Mesendoderm (in vitro differentiated cells): ENCODE results near the gene SF3B1.
A peak's percentile ranks its signal among the peaks of the same experiment; 100 is the strongest.

Experiments used
- DNase-seq: peaks from one replicate; pipeline ENCODE4 v3.0.0; 2013
- H2AK5ac ChIP-seq: 2 replicates; pipeline ENCODE4 v1.6.1; 2013; ENCODE audit warnings: low read length, inconsistent platforms
- H2BK120ac ChIP-seq: 2 replicates; pipeline ENCODE4 v1.6.1; 2013; ENCODE audit warnings: low read depth, mild to moderate bottlenecking, low read length, moderate library complexity, mixed read lengths
- H2BK15ac ChIP-seq: replicated peaks from 2 replicates; pipeline ENCODE4 v1.6.1; 2013; ENCODE audit warnings: low read depth, mild to moderate bottlenecking, moderate library complexity
- H2BK5ac ChIP-seq: 2 replicates; pipeline ENCODE4 v1.6.1; 2013; ENCODE audit warnings: low read length, inconsistent platforms
- H3K18ac ChIP-seq: 2 replicates; pipeline ENCODE4 v1.6.1; 2013; ENCODE audit warnings: mild to moderate bottlenecking, low read length, mixed read lengths
- H3K23ac ChIP-seq: one replicate; pipeline ENCODE4 v1.6.1; 2013; ENCODE audit warnings: low read length
- H3K27ac ChIP-seq: 2 replicates; pipeline ENCODE4 v1.5.1; 2013; ENCODE audit warnings: low read depth, mild to moderate bottlenecking, inconsistent platforms, low read length, moderate library complexity
- H3K27me3 ChIP-seq: 2 replicates; pipeline ENCODE4 v1.6.1; 2013; ENCODE audit warnings: low read length, control low read depth, mild to moderate bottlenecking, inconsistent platforms; ENCODE audit not compliant: insufficient read depth, poor library complexity
- H3K36me3 ChIP-seq: 2 replicates; pipeline ENCODE4 v1.6.1; 2013; ENCODE audit warnings: low read length, inconsistent platforms; ENCODE audit not compliant: control insufficient read depth, insufficient read depth
- H3K4ac ChIP-seq: one replicate; pipeline ENCODE4 v1.6.1; 2013; ENCODE audit warnings: low read depth, mild to moderate bottlenecking, low read length, moderate library complexity
- H3K4me1 ChIP-seq: 2 replicates; pipeline ENCODE4 v1.6.1; 2013; ENCODE audit warnings: low read depth, low read length, inconsistent platforms; ENCODE audit not compliant: control insufficient read depth
- H3K4me2 ChIP-seq: 2 replicates; pipeline ENCODE4 v1.6.1; 2013; ENCODE audit warnings: low read length
- H3K4me3 ChIP-seq: 2 replicates; pipeline ENCODE4 v1.5.1; 2013; ENCODE audit warnings: mild to moderate bottlenecking, low read length
- H3K56ac ChIP-seq: one replicate; pipeline ENCODE4 v1.6.1; 2013; ENCODE audit warnings: low read length
- H3K79me1 ChIP-seq: 2 replicates; pipeline ENCODE4 v1.6.1; 2013; ENCODE audit warnings: low read length, inconsistent platforms
- H3K79me2 ChIP-seq: 2 replicates; pipeline ENCODE4 v1.6.1; 2013; ENCODE audit warnings: mild to moderate bottlenecking, low read length; ENCODE audit not compliant: control insufficient read depth, insufficient read depth
- H3K9ac ChIP-seq: 2 replicates; pipeline ENCODE4 v1.6.1; 2013; ENCODE audit warnings: low read length, inconsistent platforms
- H4K5ac ChIP-seq: one replicate; pipeline ENCODE4 v1.6.1; 2013; ENCODE audit warnings: low read length
- H4K8ac ChIP-seq: one replicate; pipeline ENCODE4 v1.6.1; 2013; ENCODE audit warnings: low read depth, mild to moderate bottlenecking, control low read depth, low read length, moderate library complexity
- WGBS: extraction: QIAGEN DNeasy Blood & Tissue Kit; methylation state at CpG from one replicate; pipeline ENCODE4 v1.1.7; 2013; ENCODE audit warnings: low lambda C conversion rate, missing lambda C conversion rate; ENCODE audit not compliant: insufficient coverage; ENCODE audit errors: extremely low coverage; 5-methylcytosine and 5-hydroxymethylcytosine counted together

The SF3B1 gene

DNA sequence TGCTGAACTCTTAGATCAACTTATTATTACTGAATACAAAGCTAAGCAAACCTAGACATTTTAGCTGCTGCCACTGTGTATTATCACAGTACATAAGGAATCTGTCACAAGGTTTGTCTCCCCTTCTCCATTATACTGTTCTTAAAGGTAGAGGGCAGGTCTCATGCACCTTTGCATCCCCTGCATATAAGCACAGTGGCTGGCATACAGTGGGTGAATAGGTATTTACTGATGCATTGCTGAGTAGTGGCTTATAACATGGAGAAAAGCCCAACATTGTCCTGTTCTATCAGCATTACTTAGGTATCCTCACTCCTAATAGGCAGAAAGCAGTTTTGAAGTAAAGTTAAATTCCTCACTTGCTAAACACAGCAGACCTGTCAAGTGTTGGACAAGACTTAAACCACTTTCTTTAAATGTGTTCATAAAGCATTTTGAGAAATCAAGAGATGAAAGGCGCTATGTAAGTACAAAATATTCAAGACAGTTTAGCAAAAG is 43.6 kb downstream of the SF3B1 start:
- Histone ChIP-seq H3K36me3 (peaks cover 7% of the 10 kb centered on the region), H2AK5ac (no peak overlapping the region), H4K5ac (no peak overlapping the region), H3K4me3 (no peak overlapping the region), H2BK15ac (no peak overlapping the region), H3K56ac (no peak overlapping the region), H3K79me2 (no peaks in the 10 kb centered on the region), H3K4me2 (no peak overlapping the region), H3K23ac (no peak overlapping the region), H3K27ac (no peak overlapping the region), H3K79me1 (peaks cover 2% of the 10 kb centered on the region), H2BK120ac (no peak overlapping the region), H3K27me3 (no peaks in the 10 kb centered on the region), H2BK5ac (no peak overlapping the region), H4K8ac (no peak overlapping the region), H3K9ac (no peak overlapping the region), H3K18ac (no peak overlapping the region), H3K4ac (no peak overlapping the region), H3K4me1 (no peaks in the 10 kb centered on the region)
- WGBS = no CpG with 5 or more reads among the region's 1 CpG
- DNase-seq = no peak

DNA sequence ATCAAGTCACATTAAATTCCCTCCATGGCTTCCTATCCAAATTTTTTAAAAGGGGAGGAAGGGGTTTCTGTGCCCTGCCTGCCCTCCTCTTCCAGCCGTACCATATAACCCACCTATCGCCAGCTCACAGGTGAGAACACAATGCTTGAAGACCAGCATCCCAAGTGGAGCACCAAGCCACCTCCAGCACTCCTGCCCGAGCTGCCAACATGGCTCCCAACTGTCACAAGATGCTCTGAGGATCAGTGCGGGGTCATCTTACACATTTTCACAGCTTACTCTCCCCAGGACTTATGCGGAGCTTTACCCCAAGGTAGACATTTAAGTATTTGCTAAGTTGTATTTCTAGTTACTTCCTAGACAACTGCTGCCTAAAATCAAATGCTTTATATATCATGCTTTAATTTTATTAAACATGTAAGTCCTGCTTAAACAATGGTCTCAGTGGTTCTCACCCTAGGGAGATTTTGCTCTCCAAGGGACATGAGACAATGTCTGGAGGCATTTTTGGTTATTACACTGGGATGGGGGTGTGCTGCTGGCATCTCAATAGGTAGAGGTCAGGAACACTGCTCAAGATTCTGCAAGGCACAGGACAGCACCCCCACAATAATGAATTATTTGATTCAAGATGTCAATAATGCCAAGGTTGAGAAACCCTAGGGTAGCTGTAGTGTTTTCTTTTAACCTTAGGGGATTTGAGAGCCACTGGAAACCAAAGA is 45.8 kb downstream of the SF3B1 start:
- no peak for DNase-seq
- Histone ChIP-seq H3K9ac (no peak overlapping the region), H3K18ac (no peak overlapping the region), H2BK120ac (no peak overlapping the region), H3K79me2 (no peaks in the 10 kb centered on the region), H4K8ac (no peak overlapping the region), H3K23ac (no peak overlapping the region), H4K5ac (no peak overlapping the region), H3K36me3 (peaks cover 5% of the 10 kb centered on the region), H3K56ac (no peak overlapping the region), H3K4me1 (no peaks in the 10 kb centered on the region), H2AK5ac (no peak overlapping the region), H3K27ac (no peak overlapping the region), H3K4ac (no peak overlapping the region), H3K4me3 (no peak overlapping the region), H3K4me2 (no peak overlapping the region), H2BK15ac (no peak overlapping the region), H3K79me1 (peaks cover 2% of the 10 kb centered on the region), H2BK5ac (no peak overlapping the region), H3K27me3 (no peaks in the 10 kb centered on the region)
- WGBS = no CpG with 5 or more reads among the region's 5 CpGs

DNA sequence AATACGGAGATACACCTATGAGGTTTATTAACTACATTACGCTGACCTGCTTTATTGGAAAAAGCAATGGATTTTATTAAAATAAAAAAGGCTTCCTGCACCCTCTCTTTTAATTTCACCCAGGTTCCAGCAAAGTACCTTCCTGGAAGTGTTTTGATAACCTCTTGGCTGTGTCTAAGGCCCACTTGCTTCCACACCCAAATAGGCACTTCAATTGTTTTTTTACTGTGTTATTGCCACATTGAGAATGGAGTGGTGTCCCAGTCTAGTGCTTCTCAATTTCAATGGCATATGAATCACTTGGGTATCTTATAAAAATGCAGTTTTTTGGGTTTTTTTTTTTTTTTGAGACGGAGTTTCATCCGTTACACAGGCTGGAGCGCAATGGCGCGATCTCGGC is 47.6 kb downstream of the SF3B1 start:
- no peak overlapping the region for H3K23ac ChIP-seq
- H4K8ac ChIP-seq = no peak overlapping the region
- H2BK15ac ChIP-seq = no peak overlapping the region
- no peak overlapping the region for H3K56ac ChIP-seq
- no peak overlapping the region for H4K5ac ChIP-seq
- peaks cover 2% of the 10 kb centered on the region for H3K36me3 ChIP-seq
- H3K4me3 ChIP-seq = no peak overlapping the region
- no CpG with 5 or more reads among the region's 8 CpGs for WGBS
- no peak overlapping the region for H3K4ac ChIP-seq
- H2AK5ac ChIP-seq = no peak overlapping the region
- no peak overlapping the region for H3K18ac ChIP-seq
- H2BK120ac ChIP-seq = no peak overlapping the region
- DNase-seq = no peak
- H3K79me1 ChIP-seq = no peaks in the 10 kb centered on the region
- no peak overlapping the region for H3K27ac ChIP-seq
- H3K4me1 ChIP-seq = no peaks in the 10 kb centered on the region
- H3K79me2 ChIP-seq = no peaks in the 10 kb centered on the region
- no peak overlapping the region for H3K4me2 ChIP-seq
- no peaks in the 10 kb centered on the region for H3K27me3 ChIP-seq
- H2BK5ac ChIP-seq = no peak overlapping the region
- no peak overlapping the region for H3K9ac ChIP-seq

DNA sequence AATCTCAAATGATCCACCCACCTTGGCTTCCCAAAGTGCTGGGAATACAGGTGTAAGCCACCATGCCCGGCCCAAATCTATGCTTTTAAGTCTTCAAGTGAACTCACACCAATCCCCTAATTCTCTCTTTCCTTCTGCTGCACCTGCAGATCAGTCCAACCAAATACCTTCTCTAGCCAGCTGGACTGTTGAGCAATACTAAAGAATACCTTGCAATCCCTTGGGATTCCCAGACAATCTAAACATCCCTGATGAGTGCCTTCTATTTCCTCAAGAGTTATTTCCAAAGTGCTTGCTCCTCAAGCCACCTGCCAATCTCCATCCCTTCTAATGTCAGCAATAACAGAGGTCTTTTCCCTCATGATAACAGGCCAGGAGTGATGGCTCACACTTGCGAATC is 48.6 kb downstream of the SF3B1 start:
- Histone ChIP-seq H3K56ac (no peak overlapping the region), H3K4ac (no peak overlapping the region), H3K4me2 (no peak overlapping the region), H4K5ac (no peak overlapping the region), H2BK15ac (no peak overlapping the region), H3K4me3 (no peak overlapping the region), H2AK5ac (no peak overlapping the region), H3K79me2 (no peaks in the 10 kb centered on the region), H3K23ac (no peak overlapping the region), H3K4me1 (no peaks in the 10 kb centered on the region), H3K18ac (no peak overlapping the region), H3K79me1 (no peaks in the 10 kb centered on the region), H3K36me3 (no peaks in the 10 kb centered on the region), H2BK5ac (no peak overlapping the region), H2BK120ac (no peak overlapping the region), H3K27me3 (no peaks in the 10 kb centered on the region), H3K9ac (no peak overlapping the region), H3K27ac (no peak overlapping the region), H4K8ac (no peak overlapping the region)
- WGBS = no CpG with 5 or more reads among the region's 2 CpGs
- no peak for DNase-seq

DNA sequence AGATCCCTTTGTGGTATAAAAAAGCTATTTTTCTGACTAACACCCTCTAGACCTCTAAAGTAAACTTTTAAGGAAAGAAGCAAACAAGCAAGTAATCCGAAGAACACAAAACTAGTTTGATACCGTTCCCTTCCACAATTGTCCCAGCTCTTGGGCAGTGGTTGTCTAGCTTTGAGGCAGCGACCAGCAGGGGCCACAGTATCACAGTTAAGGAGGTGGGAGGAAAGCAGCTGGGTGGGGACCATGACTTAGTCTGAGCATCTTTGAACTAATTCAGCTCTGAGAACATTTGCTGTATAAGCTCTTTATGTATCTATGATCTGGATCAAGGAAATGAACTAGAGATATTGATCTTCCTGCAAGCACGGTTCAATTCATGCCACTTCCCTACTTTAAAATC is 51.0 kb downstream of the SF3B1 start:
- Histone ChIP-seq H3K36me3 (no peaks in the 10 kb centered on the region), H4K5ac (no peak overlapping the region)
- DNase-seq = peak; percentile 25

DNA sequence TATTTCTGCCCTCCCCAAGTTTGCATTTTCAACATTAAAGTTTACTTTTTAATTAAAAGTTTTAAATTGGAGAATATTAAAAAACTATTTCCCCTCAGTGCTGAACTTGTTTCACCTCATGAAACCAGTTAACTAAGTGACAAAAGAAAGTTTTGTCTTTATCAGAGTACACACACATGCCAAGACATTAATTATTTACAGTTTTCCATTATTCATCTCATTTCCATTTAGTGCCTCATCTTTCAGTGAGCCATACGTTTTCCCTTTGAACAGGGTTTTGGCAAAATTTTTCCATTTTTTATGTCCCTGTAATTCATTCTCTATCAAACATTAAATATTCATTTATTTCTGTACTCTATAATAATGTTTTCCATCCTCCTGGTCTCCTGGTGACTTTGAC is 53.2 kb downstream of the SF3B1 start:
- H3K9ac ChIP-seq = no peak overlapping the region
- H3K79me2 ChIP-seq = no peaks in the 10 kb centered on the region
- no peak overlapping the region for H4K8ac ChIP-seq
- H3K56ac ChIP-seq = no peak overlapping the region
- no peaks in the 10 kb centered on the region for H3K36me3 ChIP-seq
- no peak overlapping the region for H2BK5ac ChIP-seq
- H2AK5ac ChIP-seq = no peak overlapping the region
- H3K18ac ChIP-seq = no peak overlapping the region
- H3K4me3 ChIP-seq = no peak overlapping the region
- H3K27ac ChIP-seq = no peak overlapping the region
- no peaks in the 10 kb centered on the region for H3K27me3 ChIP-seq
- no peaks in the 10 kb centered on the region for H3K4me1 ChIP-seq
- no peaks in the 10 kb centered on the region for H3K79me1 ChIP-seq
- no CpG with 5 or more reads among the region's 1 CpG for WGBS
- no peak overlapping the region for H3K4ac ChIP-seq
- no peak overlapping the region for H2BK120ac ChIP-seq
- H4K5ac ChIP-seq = no peak overlapping the region
- no peak overlapping the region for H2BK15ac ChIP-seq
- no peak for DNase-seq
- no peak overlapping the region for H3K23ac ChIP-seq
- no peak overlapping the region for H3K4me2 ChIP-seq

More for the DNA sequence above, 51.0 kb downstream of the SF3B1 start:
- H2AK5ac ChIP-seq = no peak overlapping the region
- no peaks in the 10 kb centered on the region for H3K4me1 ChIP-seq
- no peak overlapping the region for H4K8ac ChIP-seq
- H3K79me2 ChIP-seq = no peaks in the 10 kb centered on the region
- H2BK15ac ChIP-seq = no peak overlapping the region
- no peak overlapping the region for H3K4me2 ChIP-seq
- H3K56ac ChIP-seq = no peak overlapping the region
- H3K9ac ChIP-seq = no peak overlapping the region
- no peak overlapping the region for H3K23ac ChIP-seq
- no peak overlapping the region for H2BK120ac ChIP-seq
- no peak overlapping the region for H3K4me3 ChIP-seq
- H2BK5ac ChIP-seq = no peak overlapping the region
- no peak overlapping the region for H3K27ac ChIP-seq
- H3K79me1 ChIP-seq = no peaks in the 10 kb centered on the region
- H3K18ac ChIP-seq = no peak overlapping the region
- no peaks in the 10 kb centered on the region for H3K27me3 ChIP-seq
- WGBS = no CpG with 5 or more reads among the region's 4 CpGs
- no peak overlapping the region for H3K4ac ChIP-seq
